Nephron (organoid): ENCODE measurements around the gene SRSF9.

ENCODE experiments used
- H3K27ac Mint-ChIP-seq, 3 experiments: 2 replicates each; pipeline ENCODE4 v1.8.0; 2020; ENCODE audit warnings: mixed read lengths in 3 of 3, mild to moderate bottlenecking in 2 of 3, moderate library complexity in 1 of 3
- H3K27me3 Mint-ChIP-seq: 2 replicates; pipeline ENCODE4 v1.8.0; 2021; ENCODE audit warnings: low read depth, mild to moderate bottlenecking, moderate library complexity, mixed read lengths
- H3K36me3 Mint-ChIP-seq: 2 replicates; pipeline ENCODE4 v1.8.0; 2020; ENCODE audit warnings: low read depth, mixed read lengths
- H3K4me1 Mint-ChIP-seq: 2 replicates; pipeline ENCODE4 v1.8.0; 2020; ENCODE audit warnings: mixed read lengths
- H3K4me3 Mint-ChIP-seq, 3 experiments: 2 replicates each; pipeline ENCODE4 v1.8.0; 2020; ENCODE audit warnings: mild to moderate bottlenecking in 3 of 3, mixed read lengths in 3 of 3, moderate library complexity in 2 of 3
- H3K9me3 Mint-ChIP-seq: 2 replicates; pipeline ENCODE4 v1.8.0; 2020; ENCODE audit warnings: mixed read lengths
- CTCF ChIP-seq, 3 experiments: fragments of 200-600 bp; sonication (generic); IDR thresholded peaks; one replicate each; pipeline ENCODE4 v1.5.0; 2021; ENCODE audit warnings: antibody characterized with exemption in 3 of 3; ENCODE audit not compliant: unreplicated experiment in 3 of 3

Gene SRSF9

GRCh38 chr12:120416490-120417216 is 52.9 kb downstream of the SRSF9 start:
- Mint-ChIP-seq H3K36me3 (no peaks in the 10 kb centered on the region), H3K27me3 (no peaks in the 10 kb centered on the region), H3K4me1 (peaks cover 18% of the 10 kb centered on the region), H3K4me3 (no peak overlapping the region), H3K27ac (peak overlapping the region in 1 of 3 experiments; percentile 33), H3K9me3 (no peaks in the 10 kb centered on the region)
- no peak for TF ChIP-seq CTCF (IDR thresholded peaks at IDR 0.05; ENCODE audit: unreplicated experiment in 3 of 3)

DNA sequence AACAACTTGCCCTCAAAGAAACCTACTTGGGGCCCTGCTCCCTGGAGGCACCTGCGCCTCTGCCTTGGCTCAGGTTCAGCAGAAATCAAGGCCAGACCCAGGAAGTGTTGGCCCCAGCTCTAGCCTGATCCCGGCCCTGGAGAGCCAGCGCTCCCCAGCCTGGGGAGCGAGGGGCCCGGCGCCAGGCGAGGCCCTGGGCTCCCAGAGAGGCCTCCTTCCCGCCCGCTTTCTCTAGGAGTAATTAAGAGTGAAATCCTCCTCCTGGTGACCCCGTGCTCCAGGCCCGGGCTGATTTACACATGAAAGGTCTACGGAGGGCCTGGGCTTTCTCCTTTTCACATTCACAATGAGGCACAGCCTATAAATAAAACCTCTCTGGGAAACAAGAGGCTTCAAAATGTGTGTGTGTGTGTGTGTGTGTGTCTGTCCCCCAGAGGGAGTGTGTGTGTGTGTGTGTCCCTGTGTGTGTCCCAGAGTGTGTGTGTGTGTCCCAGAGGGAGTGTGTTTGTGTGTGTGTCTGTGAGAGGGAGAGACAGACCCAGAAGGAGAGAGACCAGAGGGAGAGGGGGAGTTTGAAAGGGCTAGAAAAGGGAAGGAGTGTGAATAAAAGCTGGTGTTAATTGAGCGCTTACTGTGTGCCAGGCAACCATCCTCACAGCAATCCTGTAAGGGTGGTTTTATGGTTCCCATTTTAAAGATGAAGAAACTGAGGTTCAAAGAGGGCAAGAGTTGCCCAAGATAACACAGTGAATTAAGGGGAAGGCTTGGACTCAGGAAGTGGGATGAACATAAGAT is 55.5 kb downstream of the SRSF9 start:
- Mint-ChIP-seq H3K27me3 (no peaks in the 10 kb centered on the region), H3K4me3 (peak overlapping the region; percentile 6 to 22 (median 11)), H3K9me3 (no peaks in the 10 kb centered on the region), H3K4me1 (peaks cover 18% of the 10 kb centered on the region), H3K27ac (peak overlapping the region; percentile 87 to 97 (median 95)), H3K36me3 (no peaks in the 10 kb centered on the region)
- no peak for TF ChIP-seq CTCF (IDR thresholded peaks at IDR 0.05; ENCODE audit: unreplicated experiment in 3 of 3)

GRCh38 chr12:120412421-120412820 is 57.1 kb downstream of the SRSF9 start:
- Mint-ChIP-seq H3K4me3 (no peak overlapping the region), H3K4me1 (peaks cover 18% of the 10 kb centered on the region), H3K27me3 (no peaks in the 10 kb centered on the region), H3K27ac (peak overlapping the region; percentile 8 to 85 (median 71)), H3K9me3 (no peaks in the 10 kb centered on the region), H3K36me3 (no peaks in the 10 kb centered on the region)
- TF ChIP-seq CTCF (IDR thresholded peaks at IDR 0.05; ENCODE audit: unreplicated experiment in 3 of 3), result no peak
